ENCODE results near the gene CHD3. TPM values are rescaled to one million over a fixed set of nuclear protein-coding genes. Genes with fewer than 3 reads are reported as not detected.

Gene CHD3
- total RNA-seq, 1 experiment from 2014 or later, result 191 TPM

DNA sequence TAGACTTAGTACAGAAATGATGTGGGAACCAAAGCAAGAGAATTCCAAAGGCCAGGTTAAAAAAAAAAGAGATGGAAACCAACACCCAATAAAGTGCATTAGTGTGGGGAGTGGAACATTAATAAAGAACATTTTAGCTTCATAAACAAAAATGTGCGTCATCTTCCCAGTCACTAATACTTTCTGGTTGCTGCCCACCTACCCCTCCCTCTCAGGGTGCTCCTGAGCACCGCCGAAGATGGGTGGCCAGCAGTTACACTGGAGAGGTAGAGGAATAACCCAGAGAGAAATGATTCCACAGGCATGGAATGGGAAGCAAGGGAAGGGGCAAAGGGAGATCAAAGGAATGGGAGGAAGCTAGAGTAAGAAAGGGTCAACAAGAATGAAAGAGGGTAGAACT is 6.0 kb upstream of the CHD3 start:
- Histone ChIP-seq H3K79me2 (ENCODE audit: low read length) (peaks cover 32% of the 10 kb centered on the region), H3K27ac (ENCODE audit: low read length) (peak overlapping the region; percentile 99), H3K4me3 (ENCODE audit: low read length) (peak overlapping the region; percentile 61), H3K9me2 (replicated peaks; ENCODE audit: insufficient read depth, low read length) (no peaks in the 10 kb centered on the region), H3K9me3 (ENCODE audit: low read length) (no peaks in the 10 kb centered on the region), H3K4me2 (ENCODE audit: low read depth, low read length, poor library complexity, severe bottlenecking) (peak overlapping the region; percentile 88), H2AFZ (ENCODE audit: low read length) (no peak overlapping the region), H4K20me1 (ENCODE audit: insufficient read depth, low read depth, low read length) (peaks cover 11% of the 10 kb centered on the region; the same call in 1 of the 2 replicates), H3K27me3 (ENCODE audit: low read length) (no peaks in the 10 kb centered on the region), H3K4me1 (ENCODE audit: low read length) (peaks cover 67% of the 10 kb centered on the region), H3K36me3 (ENCODE audit: insufficient read depth, low read length) (peaks cover 3% of the 10 kb centered on the region; the same call in 1 of the 2 replicates), H3K9ac (ENCODE audit: low read length) (peak overlapping the region; percentile 84)
- DNase-seq, result peak; percentile 59

DNA sequence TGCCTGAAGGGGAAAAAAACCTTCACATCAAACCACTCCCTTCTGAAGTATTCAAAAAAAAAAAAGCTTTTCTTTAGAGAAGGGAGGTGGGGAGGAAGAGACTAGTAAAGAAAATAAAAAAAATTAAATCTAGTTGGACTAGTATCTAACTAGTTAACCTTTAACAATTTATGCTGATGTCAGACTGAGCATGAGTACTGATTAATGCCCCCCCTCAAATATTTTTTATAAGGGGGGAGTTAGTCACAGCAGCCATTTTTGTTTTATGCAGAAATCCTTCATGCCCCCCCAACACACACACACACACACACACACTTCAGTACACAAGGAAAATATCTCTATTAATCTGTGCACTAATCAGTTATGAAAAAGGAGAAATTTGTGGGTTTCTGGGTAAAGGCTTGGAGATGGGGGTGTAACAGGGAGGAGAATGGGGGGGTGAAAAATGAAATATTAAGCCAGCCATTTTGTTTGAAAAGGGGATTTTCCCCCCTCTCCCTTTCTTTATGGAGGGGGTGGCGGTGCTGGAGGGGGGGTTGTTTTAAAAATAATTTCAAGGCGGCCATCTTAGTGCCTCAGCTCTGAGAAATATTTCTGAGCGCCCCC is 4.7 kb upstream of the CHD3 start:
- DNase-seq, result peak; percentile 91
- H3K27ac ChIP-seq (ENCODE audit: low read length), result peak overlapping the region; percentile 99
- H3K4me2 ChIP-seq (ENCODE audit: low read depth, low read length, poor library complexity, severe bottlenecking), result peak overlapping the region; percentile 88
- peak overlapping the region; percentile 84 for H3K9ac ChIP-seq (ENCODE audit: low read length)
- peaks cover 7% of the 10 kb centered on the region; the same call in 1 of the 2 replicates for H3K36me3 ChIP-seq (ENCODE audit: insufficient read depth, low read length)
- no peaks in the 10 kb centered on the region for H3K27me3 ChIP-seq (ENCODE audit: low read length)
- no peaks in the 10 kb centered on the region for H3K9me2 ChIP-seq (replicated peaks; ENCODE audit: insufficient read depth, low read length)
- H3K4me3 ChIP-seq (ENCODE audit: low read length), result peak overlapping the region; percentile 61
- H4K20me1 ChIP-seq (ENCODE audit: insufficient read depth, low read depth, low read length), result peaks cover 23% of the 10 kb centered on the region; the same call in 1 of the 2 replicates
- H2AFZ ChIP-seq (ENCODE audit: low read length), result 0 out of 2 replicates have a peak overlapping the region, but pooled peaks have one; percentile 31
- peaks cover 76% of the 10 kb centered on the region for H3K4me1 ChIP-seq (ENCODE audit: low read length)
- H3K79me2 ChIP-seq (ENCODE audit: low read length), result peaks cover 44% of the 10 kb centered on the region
- no peaks in the 10 kb centered on the region for H3K9me3 ChIP-seq (ENCODE audit: low read length)

GRCh38 chr17:7884581-7885366 is 3.8 kb upstream of the CHD3 start:
- peaks cover 53% of the 10 kb centered on the region for H3K79me2 ChIP-seq (ENCODE audit: low read length)
- H3K9me2 ChIP-seq (replicated peaks; ENCODE audit: insufficient read depth, low read length), result no peaks in the 10 kb centered on the region
- peaks cover 31% of the 10 kb centered on the region; the same call in 1 of the 2 replicates for H4K20me1 ChIP-seq (ENCODE audit: insufficient read depth, low read depth, low read length)
- DNase-seq, result peak; percentile 82
- peak overlapping the region; percentile 91; the same call in 1 of the 2 replicates for H3K4me3 ChIP-seq (ENCODE audit: low read length)
- peaks cover 71% of the 10 kb centered on the region for H3K4me1 ChIP-seq (ENCODE audit: low read length)
- H3K4me2 ChIP-seq (ENCODE audit: low read depth, low read length, poor library complexity, severe bottlenecking), result peak overlapping the region; percentile 99
- H2AFZ ChIP-seq (ENCODE audit: low read length), result no peak overlapping the region
- no peaks in the 10 kb centered on the region for H3K27me3 ChIP-seq (ENCODE audit: low read length)
- no peaks in the 10 kb centered on the region for H3K9me3 ChIP-seq (ENCODE audit: low read length)
- peak overlapping the region; percentile 99 for H3K27ac ChIP-seq (ENCODE audit: low read length)
- peaks cover 11% of the 10 kb centered on the region; the same call in 1 of the 2 replicates for H3K36me3 ChIP-seq (ENCODE audit: insufficient read depth, low read length)
- peak overlapping the region; percentile 97 for H3K9ac ChIP-seq (ENCODE audit: low read length)

GRCh38 chr17:7885367-7886226 is 3.0 kb upstream of the CHD3 start:
- Histone ChIP-seq H3K9me2 (replicated peaks; ENCODE audit: insufficient read depth, low read length) (no peaks in the 10 kb centered on the region), H3K36me3 (ENCODE audit: insufficient read depth, low read length) (peaks cover 15% of the 10 kb centered on the region; the same call in 1 of the 2 replicates), H2AFZ (ENCODE audit: low read length) (no peak overlapping the region), H3K9me3 (ENCODE audit: low read length) (no peaks in the 10 kb centered on the region), H3K27me3 (ENCODE audit: low read length) (no peaks in the 10 kb centered on the region), H3K4me1 (ENCODE audit: low read length) (peaks cover 62% of the 10 kb centered on the region), H4K20me1 (ENCODE audit: insufficient read depth, low read depth, low read length) (peaks cover 31% of the 10 kb centered on the region; the same call in 1 of the 2 replicates), H3K9ac (ENCODE audit: low read length) (peak overlapping the region; percentile 97), H3K4me2 (ENCODE audit: low read depth, low read length, poor library complexity, severe bottlenecking) (peak overlapping the region; percentile 99), H3K4me3 (ENCODE audit: low read length) (peak overlapping the region; percentile 91), H3K27ac (ENCODE audit: low read length) (peak overlapping the region; percentile 86), H3K79me2 (ENCODE audit: low read length) (peaks cover 59% of the 10 kb centered on the region)
- DNase-seq, result peak; percentile 77

DNA sequence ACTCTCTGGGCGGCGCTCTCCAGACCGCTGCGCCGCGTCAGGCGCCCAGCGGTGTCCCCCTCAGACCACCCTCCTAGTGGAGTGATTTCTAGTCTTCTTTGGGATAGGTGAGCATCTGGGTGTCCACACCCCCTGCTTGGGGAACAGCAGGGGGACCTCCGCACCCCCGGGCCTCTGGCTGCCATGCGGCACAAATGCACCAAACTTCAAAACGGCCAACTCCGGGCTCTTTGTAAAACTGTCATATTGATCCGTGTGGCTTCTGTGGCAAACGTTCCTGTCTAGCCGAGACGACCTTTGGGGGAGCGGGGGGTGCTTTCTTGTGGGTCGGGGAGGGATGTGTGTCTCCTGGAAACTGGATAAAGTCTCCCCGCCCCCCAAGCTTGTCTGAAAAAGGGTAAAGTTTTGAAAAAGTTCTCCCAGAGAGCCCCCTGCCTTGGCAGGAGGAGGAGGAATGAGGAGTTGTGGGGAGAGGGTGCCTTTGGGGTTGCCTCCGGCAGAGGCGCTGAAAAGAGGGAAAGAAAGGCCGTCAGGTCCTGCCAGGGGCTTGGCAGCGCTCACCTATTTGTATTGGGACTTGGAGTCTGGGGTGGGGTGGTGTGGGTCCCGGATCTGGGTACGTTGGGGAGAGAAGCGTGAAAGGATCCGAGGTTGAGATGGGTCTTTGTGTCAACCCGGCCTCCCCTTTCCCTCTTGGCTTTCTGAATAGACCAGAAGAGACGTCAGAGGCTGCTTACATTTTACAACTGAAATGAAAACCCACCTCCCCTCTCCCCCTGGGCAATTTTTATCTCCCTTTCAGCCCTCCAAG is 2.2 kb upstream of the CHD3 start:
- peaks cover 54% of the 10 kb centered on the region for H3K4me1 ChIP-seq (ENCODE audit: low read length)
- no peaks in the 10 kb centered on the region for H3K27me3 ChIP-seq (ENCODE audit: low read length)

DNA sequence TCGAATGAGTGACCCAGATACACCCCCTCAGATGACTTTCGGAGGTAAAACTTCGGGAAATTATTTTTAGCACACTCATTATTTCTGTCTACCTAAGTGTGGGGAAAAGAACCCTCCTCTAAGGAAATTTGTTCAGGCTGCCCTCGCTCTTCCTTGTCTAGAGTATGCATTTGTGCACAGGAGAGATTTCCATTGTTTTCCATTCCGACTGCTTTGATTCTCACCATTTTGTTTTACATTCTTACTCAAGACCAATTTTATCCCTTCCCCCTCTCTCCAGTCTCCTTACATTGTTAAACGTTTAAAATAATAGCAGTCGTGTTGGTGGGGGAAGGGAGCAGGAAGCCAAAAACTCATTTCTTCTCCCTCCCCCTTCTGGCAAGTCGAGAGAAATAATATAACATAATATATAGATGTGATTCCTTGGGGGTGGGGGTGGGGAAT is 1.5 kb upstream of the CHD3 start:
- Histone ChIP-seq H3K27ac (ENCODE audit: low read length) (peak overlapping the region; percentile 86), H3K4me1 (ENCODE audit: low read length) (peaks cover 48% of the 10 kb centered on the region), H3K36me3 (ENCODE audit: insufficient read depth, low read length) (peaks cover 28% of the 10 kb centered on the region; the same call in 1 of the 2 replicates), H3K9ac (ENCODE audit: low read length) (peak overlapping the region; percentile 97), H3K27me3 (ENCODE audit: low read length) (no peaks in the 10 kb centered on the region), H2AFZ (ENCODE audit: low read length) (no peak overlapping the region), H4K20me1 (ENCODE audit: insufficient read depth, low read depth, low read length) (peaks cover 31% of the 10 kb centered on the region; the same call in 1 of the 2 replicates), H3K79me2 (ENCODE audit: low read length) (peaks cover 64% of the 10 kb centered on the region), H3K9me2 (replicated peaks; ENCODE audit: insufficient read depth, low read length) (no peaks in the 10 kb centered on the region), H3K4me2 (ENCODE audit: low read depth, low read length, poor library complexity, severe bottlenecking) (peak overlapping the region; percentile 99), H3K4me3 (ENCODE audit: low read length) (peak overlapping the region; percentile 91), H3K9me3 (ENCODE audit: low read length) (no peaks in the 10 kb centered on the region)
- DNase-seq, result no peak

More for the DNA sequence above, 2.2 kb upstream of the CHD3 start:
- H3K4me3 ChIP-seq (ENCODE audit: low read length), result peak overlapping the region; percentile 91
- no peak overlapping the region for H2AFZ ChIP-seq (ENCODE audit: low read length)
- peaks cover 31% of the 10 kb centered on the region; the same call in 1 of the 2 replicates for H4K20me1 ChIP-seq (ENCODE audit: insufficient read depth, low read depth, low read length)
- H3K9ac ChIP-seq (ENCODE audit: low read length), result peak overlapping the region; percentile 97
- H3K9me2 ChIP-seq (replicated peaks; ENCODE audit: insufficient read depth, low read length), result no peaks in the 10 kb centered on the region
- H3K36me3 ChIP-seq (ENCODE audit: insufficient read depth, low read length), result peaks cover 23% of the 10 kb centered on the region; the same call in 1 of the 2 replicates
- peak; percentile 66 for DNase-seq
- peak overlapping the region; percentile 99 for H3K4me2 ChIP-seq (ENCODE audit: low read depth, low read length, poor library complexity, severe bottlenecking)
- no peaks in the 10 kb centered on the region for H3K9me3 ChIP-seq (ENCODE audit: low read length)
- peaks cover 61% of the 10 kb centered on the region for H3K79me2 ChIP-seq (ENCODE audit: low read length)
- H3K27ac ChIP-seq (ENCODE audit: low read length), result peak overlapping the region; percentile 86

GRCh38 chr17:7887482-7888183 is 956 bp upstream of the CHD3 start:
- H3K4me1 ChIP-seq (ENCODE audit: low read length), result peaks cover 42% of the 10 kb centered on the region
- peaks cover 62% of the 10 kb centered on the region for H3K79me2 ChIP-seq (ENCODE audit: low read length)
- peaks cover 31% of the 10 kb centered on the region; the same call in 1 of the 2 replicates for H4K20me1 ChIP-seq (ENCODE audit: insufficient read depth, low read depth, low read length)
- peak overlapping the region; percentile 99 for H3K4me2 ChIP-seq (ENCODE audit: low read depth, low read length, poor library complexity, severe bottlenecking)
- H3K9ac ChIP-seq (ENCODE audit: low read length), result peak overlapping the region; percentile 97
- H3K9me2 ChIP-seq (replicated peaks; ENCODE audit: insufficient read depth, low read length), result no peaks in the 10 kb centered on the region
- no peaks in the 10 kb centered on the region for H3K9me3 ChIP-seq (ENCODE audit: low read length)
- DNase-seq, result peak; percentile 91
- H2AFZ ChIP-seq (ENCODE audit: low read length), result no peak overlapping the region
- H3K27ac ChIP-seq (ENCODE audit: low read length), result peak overlapping the region; percentile 86
- H3K4me3 ChIP-seq (ENCODE audit: low read length), result peak overlapping the region; percentile 91
- H3K36me3 ChIP-seq (ENCODE audit: insufficient read depth, low read length), result peaks cover 28% of the 10 kb centered on the region; the same call in 1 of the 2 replicates
- no peaks in the 10 kb centered on the region for H3K27me3 ChIP-seq (ENCODE audit: low read length)

Data from Karpas-422 (cell line).